GM12864 (cell line): Measurements from ENCODE around the gene SLC2A1.

Experiments used
- DNase-seq: peaks from one replicate; pipeline ENCODE4 v3.0.0-alpha.2; 2011; ENCODE audit warnings: low read depth
- H3K4me3 ChIP-seq: 2 replicates; pipeline ENCODE4 v1.5.1; 2011; ENCODE audit warnings: mild to moderate bottlenecking, low read depth, low read length, control low read depth
- CTCF ChIP-seq: IDR thresholded peaks from 2 replicates; pipeline ENCODE4 v1.5.1; 2011; ENCODE audit warnings: low read depth, mild to moderate bottlenecking, moderate library complexity, low read length, control low read depth, inconsistent platforms; ENCODE audit errors: missing control alignments

Gene SLC2A1

GRCh38 chr1:42938645-42939615 lies 19.7 kb downstream of the SLC2A1 start:
- DNase-seq = no peak
- H3K4me3 ChIP-seq = no peak overlapping the region
- TF ChIP-seq CTCF = no peak

- no peak for DNase-seq
- no peak for TF ChIP-seq CTCF
Measured at GRCh38 chr1:42937836-42938644, 20.6 kb downstream of the SLC2A1 start.

GRCh38 chr1:42937141-42937696 lies 21.4 kb downstream of the SLC2A1 start:
- TF ChIP-seq CTCF = no peak
- DNase-seq = no peak
- H3K4me3 ChIP-seq = no peak overlapping the region

More at GRCh38 chr1:42937836-42938644, 20.6 kb downstream of the SLC2A1 start:
- no peak overlapping the region for H3K4me3 ChIP-seq

- TF ChIP-seq CTCF = no peak
- DNase-seq = no peak
- no peak overlapping the region for H3K4me3 ChIP-seq
Measured at GRCh38 chr1:42936309-42937078, 22.2 kb downstream of the SLC2A1 start.

- no peak for DNase-seq
- TF ChIP-seq CTCF = no peak
- no peak overlapping the region for H3K4me3 ChIP-seq
Measured at GRCh38 chr1:42935971-42936308, 22.7 kb downstream of the SLC2A1 start.

- no peak for DNase-seq
- no peak for TF ChIP-seq CTCF
- H3K4me3 ChIP-seq = no peak overlapping the region
Measured at GRCh38 chr1:42935313-42935895, 23.3 kb downstream of the SLC2A1 start.
